HG02759 (cell line): ENCODE results near the gene UGT1A1.

Source experiments
- ATAC-seq: cut with Tn5 transposase; IDR thresholded peaks from one replicate; pipeline ENCODE4 v1.9.1; 2021; ENCODE audit warnings: mild to moderate bottlenecking, moderate library complexity; ENCODE audit not compliant: unreplicated experiment

UGT1A1 gene

DNA sequence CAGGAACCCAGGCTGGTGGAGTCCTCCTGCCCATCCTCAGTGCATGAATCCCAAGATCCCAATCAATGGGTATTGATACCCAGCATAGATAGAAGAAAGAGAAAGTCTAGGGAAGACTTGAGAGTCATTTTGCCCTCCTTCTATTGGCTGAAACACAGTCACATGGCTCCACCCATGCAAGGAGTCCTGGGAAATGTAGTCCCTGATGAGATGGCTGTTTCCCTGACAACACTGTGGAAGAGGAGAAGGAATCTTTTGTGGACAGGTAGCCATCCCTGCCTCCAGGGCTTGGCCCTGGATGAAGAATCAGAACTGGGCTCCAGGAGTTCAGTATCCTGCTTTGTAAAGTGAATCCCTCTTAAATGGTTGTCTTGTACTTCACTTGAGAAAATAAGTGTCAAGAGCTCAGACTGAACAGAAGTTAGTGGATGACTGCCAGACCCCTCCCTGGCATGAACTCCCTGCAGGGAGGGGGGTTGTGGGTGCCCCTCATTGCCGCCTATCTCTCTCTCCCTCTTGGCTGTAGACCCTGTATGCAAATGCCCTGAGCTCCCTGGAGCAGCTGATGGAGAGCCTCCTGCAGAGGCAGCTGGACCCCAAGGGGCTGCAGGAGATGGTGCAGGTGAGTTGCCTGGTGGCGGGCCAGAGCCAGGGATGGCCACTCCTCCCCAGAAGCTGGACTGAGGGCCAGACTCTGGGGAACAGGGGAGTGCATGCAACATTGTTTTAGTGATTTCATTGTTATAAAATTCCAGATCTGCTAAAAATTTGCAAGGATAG lies 54.2 kb downstream of the UGT1A1 start:
- ATAC-seq: no peak

DNA sequence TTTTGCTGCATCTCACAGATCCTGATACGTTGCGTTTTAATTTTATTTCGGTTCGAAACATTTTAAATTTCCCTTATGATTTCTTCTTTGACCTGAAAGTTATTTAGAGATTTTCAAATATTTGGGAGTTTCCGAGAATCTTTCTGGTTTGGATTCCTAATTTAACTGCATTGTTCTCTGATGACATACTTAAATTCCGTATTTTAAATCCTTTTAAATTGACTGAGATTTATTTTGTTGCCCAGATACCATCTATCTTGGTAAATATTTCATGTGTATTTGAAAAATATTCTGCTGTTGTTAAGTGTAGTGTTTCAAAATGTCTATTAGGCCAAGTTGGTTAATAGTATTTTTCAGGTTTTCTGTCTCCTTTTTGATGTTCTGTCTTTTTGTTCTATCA lies 55.8 kb downstream of the UGT1A1 start:
- no peak for ATAC-seq

DNA sequence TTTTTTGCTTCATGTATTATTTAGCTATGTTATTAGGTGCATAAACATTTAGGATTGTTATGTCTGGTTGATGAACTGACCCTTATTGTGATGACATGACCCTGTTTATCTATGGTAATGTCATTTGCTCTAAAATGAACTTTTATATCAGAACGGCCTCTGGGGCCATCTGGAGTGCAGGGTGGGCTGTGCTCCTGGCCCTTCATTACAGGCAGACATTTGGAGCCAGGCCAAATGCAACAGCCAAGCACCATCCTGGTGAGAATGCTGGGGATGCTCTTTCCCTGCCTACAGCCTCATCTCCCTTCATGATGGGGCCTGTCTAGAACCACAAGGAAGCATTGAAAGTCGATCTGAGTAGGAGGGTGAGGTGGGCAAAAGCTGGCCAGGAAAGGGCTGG lies 56.3 kb downstream of the UGT1A1 start:
- ATAC-seq: no peak

DNA sequence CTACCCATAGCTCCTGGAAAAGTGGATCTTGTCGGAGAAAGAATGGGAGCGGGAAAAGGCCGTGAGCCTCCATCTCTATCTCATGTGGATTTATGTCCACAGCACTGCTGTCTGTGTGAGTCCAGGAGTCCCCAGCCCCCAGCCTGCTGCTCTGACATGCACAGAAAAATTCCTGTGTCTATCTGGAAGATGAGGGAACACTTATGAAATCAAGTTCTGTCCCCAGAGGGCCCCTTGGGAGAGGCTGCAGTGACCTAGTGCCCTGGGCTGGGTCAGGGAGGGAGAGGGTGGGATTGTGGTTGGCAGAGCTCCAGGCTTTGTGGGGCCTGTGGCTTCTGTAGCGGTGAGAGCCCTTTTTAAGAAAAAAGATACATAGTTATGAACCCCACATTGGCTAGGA lies 56.7 kb downstream of the UGT1A1 start:
- no peak for ATAC-seq

DNA sequence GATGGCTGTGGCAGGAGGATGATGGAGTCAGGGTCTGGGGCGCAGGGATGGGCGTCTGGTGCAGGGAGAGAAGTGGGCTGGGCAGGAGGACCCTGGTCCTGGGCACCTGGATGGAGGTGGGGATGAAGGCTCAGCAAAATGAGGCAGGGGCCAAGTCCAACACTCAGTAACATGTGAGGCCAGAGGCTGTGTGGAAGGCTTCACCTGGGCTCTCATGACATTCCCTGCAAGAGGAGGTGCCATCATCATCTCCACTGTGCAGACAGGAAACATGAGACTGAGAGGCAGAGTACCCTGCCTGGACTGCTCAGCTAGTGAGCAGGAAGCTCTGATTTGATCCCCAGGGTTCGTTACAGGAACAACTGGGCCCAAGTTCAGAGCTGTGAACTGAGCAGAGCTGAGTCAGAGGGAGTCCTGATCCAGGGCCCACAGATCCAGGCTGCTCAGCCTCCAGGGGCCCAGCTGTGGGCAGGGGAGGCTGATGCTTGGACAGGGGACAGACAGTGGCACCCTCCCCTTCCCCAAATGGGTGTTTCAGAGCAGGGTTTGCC lies 57.4 kb downstream of the UGT1A1 start:
- ATAC-seq: no peak

DNA sequence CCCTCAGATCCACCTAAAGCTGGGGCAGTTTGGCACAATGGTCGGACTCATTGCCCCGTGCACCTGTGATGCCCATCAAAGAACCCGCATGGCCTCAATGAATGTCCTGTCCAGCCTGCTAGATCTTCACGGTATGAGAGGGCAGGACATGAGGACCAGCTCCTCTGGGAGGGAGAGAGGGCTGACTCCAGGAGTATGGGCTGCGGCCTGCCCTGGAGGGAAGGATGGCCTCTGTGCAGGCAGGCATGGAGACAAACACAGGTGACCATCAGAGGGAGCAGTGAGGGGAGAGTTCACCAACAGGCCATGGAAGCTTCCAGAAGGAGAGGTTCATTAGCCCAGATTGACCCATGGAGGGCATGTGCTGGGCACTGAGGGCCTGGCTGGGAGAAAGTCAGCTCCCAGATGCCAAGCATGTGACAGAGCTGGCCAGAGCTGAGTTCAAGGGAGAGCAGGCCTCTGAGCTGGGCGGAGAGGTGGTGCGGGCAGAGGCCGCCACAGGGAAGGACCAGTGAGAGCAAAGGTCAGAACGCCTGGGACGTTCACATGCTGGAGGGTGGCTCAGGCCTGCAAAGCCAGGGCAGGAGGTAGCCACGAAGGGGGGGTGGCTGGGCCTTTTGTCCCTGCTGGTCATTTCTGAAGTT lies 58.0 kb downstream of the UGT1A1 start:
- no peak for ATAC-seq

DNA sequence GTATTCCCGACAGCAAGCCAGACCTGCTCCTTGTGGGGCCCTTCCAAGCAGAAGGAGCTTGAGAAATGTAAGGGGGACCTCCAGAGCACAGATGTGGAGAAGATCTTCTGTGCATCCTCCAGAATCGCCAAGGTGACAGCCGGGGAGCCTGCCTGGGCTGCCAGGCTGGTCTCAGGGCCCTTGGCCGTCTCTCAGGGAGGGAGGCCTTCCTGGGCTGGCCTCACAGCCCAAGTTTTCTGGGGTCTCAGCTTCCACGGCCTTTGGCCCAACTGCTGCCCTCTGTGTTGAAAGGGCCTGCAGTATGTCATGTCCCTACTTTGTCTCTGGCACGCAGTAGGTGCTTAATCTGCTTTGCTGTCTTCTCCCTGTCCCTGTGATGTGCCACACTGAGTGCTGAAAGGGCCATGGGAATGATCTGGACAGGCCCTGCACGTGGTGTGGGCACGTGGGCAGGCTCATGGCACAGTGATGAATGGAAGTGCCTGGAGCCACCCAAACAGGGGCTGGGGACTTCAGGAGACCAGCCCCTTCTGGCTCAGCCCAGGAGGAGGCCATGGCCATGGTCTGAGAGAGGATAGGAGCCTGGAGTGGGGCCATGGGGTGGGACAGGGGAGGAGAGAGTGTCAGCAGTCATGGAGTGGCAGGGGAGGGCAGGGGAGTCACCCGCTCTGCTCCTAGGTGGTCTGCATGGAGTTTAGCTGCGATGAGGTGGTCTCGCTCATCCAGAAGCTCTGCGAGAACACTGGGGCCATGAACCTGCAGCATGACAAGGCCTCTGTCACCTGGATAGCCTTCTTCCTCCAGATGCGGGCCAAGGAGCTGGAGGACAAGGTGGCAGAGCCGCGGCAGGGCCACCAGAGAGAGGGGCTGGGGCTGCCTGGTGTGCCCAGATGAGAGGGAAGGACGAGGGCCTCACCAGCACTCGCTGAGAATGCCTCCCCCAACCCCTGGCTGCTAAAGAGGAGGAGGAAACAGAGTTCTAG lies 58.9 kb downstream of the UGT1A1 start:
- ATAC-seq: no peak

DNA sequence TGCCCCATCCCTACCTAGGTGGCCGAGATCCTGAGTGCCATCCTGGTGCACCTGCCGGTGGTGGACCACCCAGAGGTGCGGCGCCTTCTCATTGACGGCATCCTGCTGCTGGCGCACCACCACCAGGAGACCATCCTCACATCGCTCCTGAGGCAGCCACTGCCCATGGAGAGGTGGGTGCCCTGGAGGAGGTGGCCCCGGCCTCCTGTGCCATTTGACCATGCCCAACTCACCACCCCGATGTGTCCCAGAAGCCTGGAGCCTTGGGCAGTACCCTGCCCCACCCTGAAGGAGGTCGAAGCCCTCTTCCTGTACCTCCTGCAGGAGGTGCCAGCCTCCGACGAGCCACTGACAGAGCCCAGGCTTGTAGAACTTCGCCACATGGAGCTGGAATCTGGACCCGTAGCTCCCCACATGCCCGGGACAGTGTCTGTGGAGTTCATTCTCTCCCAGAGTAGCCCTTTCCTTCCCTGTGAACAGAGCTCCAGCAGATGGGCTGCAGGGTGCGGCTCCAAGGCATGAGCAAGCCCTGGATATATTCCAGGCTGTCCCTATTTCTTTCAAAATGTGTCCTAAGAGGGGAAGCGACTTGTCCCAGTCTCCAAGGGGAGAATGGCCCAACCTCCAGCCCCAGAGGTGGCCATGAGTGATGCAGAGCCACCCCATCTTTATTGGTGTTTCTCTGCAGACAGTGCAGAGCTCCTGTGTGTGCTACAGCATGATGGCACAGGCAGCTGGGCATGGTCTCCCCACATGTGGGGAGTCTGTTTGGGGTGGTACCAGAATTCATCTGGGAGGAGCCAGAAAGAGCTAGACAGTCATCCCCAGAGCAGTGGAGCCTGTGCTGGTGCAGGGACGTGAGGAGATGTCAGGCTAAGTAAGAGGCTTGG lies 60.1 kb downstream of the UGT1A1 start:
- ATAC-seq: no peak

DNA sequence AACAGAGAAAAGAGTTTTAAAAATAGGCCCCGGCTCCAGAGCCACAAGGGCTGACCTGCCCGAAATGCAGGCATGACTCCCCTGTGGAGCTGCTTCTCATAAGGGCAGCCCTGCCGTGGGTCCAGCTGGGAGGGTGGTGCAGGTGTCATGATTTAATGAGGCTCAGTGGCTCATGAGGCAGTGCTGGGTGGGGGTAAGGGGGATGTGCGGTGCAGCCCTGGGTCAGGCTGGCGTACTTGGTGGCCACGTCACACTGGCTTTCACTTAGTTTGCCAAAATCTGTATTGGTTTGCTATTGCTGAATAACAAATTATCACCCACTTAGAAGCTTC lies 60.7 kb downstream of the UGT1A1 start:
- no peak for ATAC-seq

DNA sequence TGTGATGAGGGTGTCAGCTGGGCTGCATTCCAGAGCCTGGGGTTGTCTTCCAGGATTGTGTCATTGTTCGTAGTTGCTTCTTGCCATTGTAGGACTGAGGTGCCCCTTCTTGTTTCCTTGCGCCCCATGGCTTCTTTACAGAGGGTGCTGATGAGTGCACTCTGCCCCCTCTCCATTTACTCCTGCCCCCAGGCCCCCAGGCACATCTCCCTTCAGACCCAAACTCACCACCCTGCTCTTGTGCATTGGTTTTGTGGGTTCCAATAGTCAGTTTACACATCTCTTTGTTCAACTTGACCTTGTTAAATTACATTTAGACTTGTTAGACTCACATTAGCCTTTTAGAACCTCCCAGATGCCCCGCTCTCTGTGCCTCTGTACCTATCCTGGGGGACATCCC lies 61.1 kb downstream of the UGT1A1 start:
- no peak for ATAC-seq

DNA sequence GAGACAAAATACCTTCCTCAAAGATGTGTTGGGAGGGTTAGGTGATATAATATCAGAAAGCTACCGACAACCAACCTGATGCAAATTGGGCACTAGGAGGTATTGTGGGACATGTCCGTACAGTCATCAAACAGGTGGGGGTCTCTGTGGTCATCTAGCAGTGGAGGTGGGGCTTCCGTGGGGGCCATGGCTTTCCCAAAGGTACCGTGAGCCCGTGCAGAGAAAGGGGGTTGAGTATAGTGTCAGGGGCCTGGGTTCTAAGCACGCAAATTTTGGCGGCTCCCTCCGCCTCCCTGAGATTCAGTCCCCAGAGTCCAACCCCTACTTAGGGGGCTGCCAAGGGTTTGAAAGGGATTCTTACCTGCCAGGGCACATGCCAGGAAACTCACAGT lies 61.6 kb downstream of the UGT1A1 start:
- no peak for ATAC-seq

DNA sequence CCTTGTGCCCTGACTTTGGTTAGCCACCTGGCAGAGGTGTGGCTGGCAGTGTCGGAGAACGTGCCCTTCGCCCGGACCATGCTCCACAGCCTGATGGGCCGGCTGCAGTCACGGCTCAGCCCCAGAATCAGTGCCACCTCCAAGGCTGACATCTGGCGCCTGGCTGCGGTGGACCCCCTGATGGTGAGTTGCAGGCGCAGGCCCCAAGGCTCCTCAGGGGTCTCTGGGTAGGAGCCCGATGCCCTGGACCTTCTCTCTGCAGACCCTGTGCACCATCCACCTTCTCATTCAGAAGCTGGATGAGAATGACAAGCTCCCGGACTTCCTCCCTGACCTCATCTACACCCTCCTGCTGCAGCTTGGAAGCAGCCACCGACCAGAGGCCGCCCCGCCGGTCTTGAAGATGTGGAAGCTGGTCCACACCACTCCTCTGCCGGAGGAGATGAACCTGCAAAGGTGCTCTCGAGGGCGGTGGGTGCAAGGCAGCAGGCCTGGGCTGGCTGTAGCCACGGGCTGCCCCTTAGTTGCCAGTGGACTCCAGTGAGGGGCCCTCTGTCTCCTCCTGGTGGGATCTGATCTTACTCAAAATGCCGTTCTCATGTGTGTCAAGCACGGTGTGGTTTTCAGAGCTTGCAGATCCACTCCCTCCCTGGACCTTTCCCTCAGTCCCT lies 62.2 kb downstream of the UGT1A1 start:
- ATAC-seq: no peak
